Epithelial cell of prostate (primary cell): ENCODE results near the gene MICB.
A peak's percentile ranks its signal among the peaks of the same experiment; 100 is the strongest.
"Not testable (repeated sequence)": the region's sequence is repeated elsewhere in the genome, so short reads cannot be mapped to it uniquely, and the experiment has no call there.

Source experiments
- DNase-seq: peaks from one replicate; pipeline ENCODE4 v3.0.0-alpha.2; 2011; ENCODE audit warnings: low read depth, low spot score
- H3K27ac ChIP-seq: fragments of 450-650 bp; 2 replicates; pipeline ENCODE4 v1.5.1; 2017; ENCODE audit warnings: mild to moderate bottlenecking

The MICB gene

DNA sequence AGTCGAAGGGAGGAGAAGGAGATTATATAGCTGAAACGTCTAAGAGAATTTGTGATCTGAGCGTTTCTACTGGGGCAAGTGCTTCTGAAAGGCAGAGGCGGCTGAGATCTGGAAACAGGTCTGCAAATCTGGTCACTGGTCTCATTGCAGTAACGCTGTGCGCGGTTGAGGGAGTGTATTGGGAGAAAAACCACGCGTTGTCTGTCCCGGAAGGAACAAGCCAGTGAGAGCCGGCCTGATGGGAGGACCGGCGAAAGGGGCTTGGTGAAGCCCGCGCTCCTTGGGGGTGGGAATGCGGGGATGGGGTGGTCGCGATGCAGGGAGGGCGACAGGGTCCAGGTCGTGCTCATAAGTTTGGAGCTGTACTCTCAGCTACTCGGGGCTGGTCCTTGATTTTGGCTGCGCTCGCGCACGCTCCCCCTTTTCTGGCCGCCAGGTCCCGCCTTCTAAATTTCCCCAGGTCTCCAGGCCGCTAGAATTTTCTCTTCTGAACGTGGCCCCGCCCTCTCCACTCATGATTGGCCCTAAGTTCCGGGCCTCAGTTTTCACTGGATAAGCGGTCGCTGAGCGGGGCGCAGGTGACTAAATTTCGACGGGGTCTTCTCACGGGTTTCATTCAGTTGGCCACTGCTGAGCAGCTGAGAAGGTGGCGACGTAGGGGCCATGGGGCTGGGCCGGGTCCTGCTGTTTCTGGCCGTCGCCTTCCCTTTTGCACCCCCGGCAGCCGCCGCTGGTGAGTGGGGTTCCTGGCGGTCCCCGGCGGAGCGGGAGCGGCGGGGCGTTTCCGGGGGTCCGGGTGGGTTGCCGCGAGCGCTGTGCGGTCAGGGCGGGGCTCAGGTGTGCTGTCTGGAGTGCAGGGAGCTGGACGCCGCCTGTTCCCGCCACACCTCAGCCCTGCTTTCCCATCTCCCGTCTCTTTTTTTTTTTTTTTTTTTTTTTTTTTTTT, at the start of gene MICB:
Gene MICB (plus strand): TSS at position 615 of the 946 bp plus-strand sequence. CDS start 49 bp downstream, at position 664.
- H3K27ac ChIP-seq, result peak within 1 kb of the TSS; percentile 31

DNA sequence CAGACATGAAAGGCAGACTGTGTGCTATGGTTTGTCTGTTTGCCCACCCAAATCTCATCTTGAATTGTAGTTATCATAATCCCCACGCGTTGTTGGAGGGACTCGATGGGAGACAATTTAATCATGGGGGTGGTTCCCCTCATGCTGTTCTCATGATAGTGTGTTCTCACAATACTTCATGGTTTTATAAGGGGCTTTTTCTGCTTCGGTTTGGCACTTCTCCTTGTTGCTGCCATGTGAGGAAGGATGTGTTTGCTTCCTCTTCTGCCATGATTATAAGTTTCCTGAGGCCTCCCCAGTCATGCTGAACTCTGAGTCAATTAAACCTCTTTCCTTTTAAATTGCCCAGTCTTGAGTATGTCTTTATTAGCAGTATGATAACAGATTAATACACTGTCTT, 47.2 kb upstream of the MICB start:
- no peak for DNase-seq
- no peak overlapping the region for H3K27ac ChIP-seq

More for the DNA sequence above, at the start of gene MICB:
- DNase-seq, result no peak

DNA sequence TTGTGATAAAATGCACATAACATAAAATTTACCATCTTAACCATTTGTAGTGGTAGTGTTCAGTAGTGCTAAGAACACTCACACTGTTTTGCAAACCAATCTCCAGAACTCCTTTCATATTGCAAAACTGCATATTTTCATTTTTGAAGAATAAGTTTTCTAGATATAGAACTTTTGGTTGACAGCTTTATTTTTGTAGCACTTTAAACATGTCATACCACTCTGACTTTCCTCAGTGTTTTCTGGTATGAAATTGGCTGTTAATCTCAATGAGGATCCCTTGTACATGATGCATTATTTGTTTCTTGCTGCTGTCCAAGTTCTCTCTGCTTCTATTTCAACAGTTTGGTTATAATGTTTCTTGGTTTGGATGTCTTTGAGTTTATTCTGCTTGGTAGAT, 45.1 kb upstream of the MICB start:
- H3K27ac ChIP-seq, result no peak overlapping the region
- DNase-seq, result no peak

DNA sequence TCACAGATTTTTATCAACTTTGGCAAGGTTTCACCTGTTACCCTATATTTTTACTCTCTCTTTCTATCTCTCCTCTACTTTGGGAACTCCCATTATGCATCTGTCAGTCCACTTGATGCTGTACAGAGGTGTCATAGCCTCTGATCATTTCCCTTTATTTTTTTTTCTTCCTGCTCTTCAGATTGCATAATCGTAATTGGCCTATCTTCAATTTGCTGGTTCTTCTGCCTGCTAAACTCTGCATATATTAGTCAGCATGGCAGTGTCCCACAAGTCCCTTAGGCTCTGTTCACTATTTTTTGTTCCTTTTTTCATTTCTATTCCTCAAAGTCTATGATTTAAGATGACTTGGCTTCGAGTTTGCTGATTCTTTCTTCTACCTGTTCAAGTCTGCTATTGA, 44.7 kb upstream of the MICB start:
- no peak for DNase-seq
- H3K27ac ChIP-seq, result no peak overlapping the region

DNA sequence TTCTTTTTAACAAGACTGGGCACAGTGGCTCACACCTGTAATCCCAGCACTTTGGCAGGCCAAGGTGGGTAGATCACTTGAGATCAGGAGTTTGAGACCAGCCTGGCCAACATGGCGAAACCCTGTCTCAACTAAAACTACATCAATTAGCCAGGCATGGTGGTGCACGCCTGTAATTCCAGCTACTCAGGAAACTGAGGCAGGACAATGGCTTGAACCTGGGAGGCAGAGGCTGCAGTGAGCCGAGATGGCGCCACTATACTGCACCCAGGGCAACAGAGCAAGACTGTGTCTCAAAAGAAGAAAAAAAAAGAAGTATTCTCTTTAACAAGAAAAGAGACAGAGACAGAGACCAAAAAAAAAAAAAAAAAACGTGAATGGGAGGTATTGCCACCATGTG, 38.1 kb upstream of the MICB start:
- not testable (repeated sequence) for DNase-seq, H3K27ac ChIP-seq

DNA sequence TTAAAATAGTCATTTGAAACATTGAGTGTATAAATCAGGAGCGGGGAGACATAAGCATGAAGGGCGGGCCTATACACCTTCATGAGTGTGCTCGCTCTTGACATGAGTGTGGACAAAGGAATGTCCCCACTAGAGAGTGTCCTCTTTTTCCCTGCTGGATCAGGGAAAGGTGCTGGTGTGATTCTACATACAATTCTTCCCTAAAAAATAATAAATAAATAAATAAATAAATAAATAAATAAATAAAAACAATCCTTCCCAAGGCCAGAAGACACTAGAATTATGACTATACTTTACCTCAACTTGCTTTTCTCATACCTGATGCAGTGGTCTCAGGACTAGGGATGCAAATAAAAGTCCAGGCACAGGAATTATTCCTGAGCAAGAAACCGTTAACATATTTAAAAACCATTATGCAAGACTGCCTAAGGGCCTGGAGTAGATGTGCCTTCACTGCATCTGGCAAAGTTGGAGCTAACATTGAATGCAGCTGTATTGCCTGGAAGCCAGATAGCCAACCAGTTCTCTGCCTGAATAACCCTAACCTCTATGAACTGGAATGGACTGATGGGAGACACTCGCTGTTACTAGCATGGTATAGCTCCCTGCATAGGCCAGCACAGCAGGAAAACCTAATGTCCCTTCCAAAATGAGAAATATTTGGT, 37.5 kb upstream of the MICB start:
- H3K27ac ChIP-seq, result no peak overlapping the region
- DNase-seq, result no peak

DNA sequence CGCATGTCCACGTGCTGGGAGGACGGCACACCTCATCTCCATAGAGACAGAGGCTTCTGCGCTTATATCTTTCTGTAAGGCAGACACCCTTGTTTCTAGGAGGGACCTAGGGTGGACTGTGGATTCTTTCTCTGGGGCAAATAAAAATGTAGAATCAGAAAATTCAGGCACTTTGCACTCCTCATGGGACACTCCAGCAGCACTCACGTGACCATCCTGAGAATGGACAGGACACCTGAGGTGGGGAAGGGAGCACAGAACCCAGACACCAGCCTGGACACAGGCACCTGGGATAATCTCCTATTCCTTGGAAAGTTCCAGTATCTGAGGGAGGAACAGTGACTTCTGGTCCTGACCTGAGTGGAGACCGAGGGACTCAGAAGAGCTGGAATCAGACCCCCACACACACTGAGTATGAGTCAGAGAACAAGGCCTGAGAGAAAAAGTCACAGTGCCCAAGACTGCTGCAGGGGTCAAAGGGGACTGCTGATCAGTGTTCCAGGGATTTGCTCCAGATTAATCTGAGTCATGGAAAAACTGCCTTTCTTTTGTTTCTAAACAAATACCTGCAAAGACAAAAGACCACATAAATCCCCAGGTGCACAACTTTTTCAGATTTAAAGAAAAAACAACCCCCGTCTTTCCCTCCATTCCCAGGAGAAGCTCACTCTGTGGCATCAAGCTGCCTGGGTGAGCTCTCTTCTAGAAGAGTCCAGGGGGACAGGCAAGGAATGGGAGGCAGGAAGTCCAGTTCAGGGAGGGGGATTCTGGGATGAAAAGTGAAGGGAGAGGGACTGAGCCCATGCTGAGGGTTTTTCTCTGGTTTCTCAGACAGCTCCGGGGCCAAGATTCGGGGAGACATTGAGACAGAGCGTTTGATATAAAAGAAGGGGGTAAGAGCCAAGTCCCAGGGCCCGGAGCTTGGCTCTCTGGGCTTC, 35.6 kb upstream of the MICB start:
- no peak overlapping the region for H3K27ac ChIP-seq
- no peak for DNase-seq

DNA sequence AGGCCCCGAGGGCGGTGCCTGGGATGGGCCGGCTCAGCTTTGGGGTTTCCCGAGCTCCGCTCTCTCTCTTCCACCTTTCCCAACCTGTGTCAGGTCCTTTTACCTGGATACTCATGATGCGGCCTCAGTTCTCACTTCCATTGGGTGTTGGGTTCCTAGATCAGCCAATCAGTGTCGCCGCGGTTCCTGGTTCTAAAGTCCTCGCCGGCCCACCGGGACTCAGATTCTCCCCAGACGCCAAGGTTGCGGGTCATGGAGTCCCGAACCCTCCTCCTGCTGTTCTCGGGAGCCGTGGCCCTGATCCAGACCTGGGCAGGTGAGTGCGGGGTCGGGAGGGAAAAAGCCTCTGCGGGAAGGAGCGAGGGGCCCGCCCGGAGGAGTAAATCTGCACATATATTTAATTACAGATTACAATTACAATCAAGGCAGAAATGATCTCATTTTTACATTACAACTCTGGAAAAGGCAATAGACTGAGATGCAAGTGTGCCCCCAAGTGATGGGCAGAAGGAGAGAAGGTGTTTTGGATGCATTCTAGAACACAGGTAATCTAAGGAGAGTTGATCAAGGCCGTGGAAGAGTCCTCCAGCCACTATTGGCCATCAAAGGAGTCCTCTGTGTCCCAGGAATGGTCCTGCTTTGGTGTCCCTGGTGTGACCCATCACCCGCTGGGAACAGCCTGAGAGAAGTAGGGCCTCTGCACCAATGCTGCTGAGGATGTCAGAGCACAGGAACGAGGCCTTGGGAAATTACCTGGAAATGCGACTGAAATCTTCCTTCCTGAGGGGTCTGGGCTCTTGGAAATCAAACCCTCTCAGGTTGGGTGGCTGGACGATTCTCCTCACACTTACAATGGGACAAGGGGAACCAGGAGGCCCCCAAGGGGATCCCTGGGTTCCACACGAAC, 34.7 kb upstream of the MICB start:
- no peak overlapping the region for H3K27ac ChIP-seq
- DNase-seq, result peak; percentile 61

DNA sequence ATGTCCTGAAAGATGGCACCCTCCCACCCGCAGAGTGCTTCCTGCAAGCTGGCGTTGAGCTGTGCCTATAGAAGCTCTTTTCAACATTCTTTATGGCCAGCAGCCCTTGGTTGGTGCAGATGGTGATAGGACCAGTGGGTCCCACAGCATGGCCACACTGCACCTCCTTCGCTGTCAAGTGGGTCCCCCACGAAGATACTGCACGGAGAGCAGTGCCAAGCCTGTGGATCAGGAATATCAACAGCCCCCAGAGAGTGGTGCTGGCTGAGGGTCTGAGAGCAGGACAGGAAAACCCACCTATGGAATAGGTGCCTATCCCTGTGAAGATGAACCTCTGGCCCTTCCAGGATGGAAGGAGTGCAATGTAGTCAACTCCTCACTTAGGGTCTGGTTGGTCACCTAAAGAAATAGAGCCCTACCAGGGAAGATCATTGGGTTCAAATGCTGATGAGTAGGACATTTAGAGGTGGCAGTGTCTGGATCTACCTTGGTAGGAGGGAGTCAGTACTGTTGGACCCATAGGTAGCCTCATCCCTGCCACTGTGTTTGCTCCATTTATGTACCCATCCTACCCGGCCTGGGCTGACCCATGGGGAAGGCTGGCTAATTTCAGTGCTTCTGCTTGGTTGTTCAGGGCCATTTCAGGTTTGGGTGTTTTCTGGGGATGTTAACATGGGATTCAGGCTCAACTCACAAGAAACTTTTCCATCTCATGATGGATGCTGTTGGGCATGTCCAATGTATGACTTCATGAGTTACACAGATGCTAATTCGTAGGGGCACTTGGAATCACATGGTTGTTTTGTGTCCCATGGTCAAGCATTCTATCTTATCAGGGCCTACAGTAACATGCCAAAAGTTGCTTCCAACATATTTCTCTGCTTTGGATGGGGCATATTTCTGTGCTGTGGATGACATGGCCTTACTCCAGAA, 33.4 kb upstream of the MICB start:
- no peak overlapping the region for H3K27ac ChIP-seq
- DNase-seq, result no peak

DNA sequence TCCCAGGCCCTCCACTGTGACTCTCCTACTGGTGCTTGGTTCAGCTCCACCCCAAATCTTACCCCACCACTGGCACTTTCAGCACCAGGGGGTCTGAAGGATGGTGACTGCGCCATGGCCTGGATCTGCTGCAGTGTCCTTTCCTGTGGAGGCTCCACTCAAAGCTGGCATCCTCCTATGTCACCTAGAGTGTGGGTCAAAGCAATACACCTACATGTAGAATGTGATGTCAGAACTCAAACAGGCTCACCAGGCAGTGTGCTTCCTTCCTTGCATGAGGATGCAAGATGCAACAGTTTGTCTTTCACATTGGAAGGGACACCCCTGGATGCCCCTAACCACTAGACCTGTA, 32.8 kb upstream of the MICB start:
- no peak for DNase-seq
- H3K27ac ChIP-seq, result no peak overlapping the region

DNA sequence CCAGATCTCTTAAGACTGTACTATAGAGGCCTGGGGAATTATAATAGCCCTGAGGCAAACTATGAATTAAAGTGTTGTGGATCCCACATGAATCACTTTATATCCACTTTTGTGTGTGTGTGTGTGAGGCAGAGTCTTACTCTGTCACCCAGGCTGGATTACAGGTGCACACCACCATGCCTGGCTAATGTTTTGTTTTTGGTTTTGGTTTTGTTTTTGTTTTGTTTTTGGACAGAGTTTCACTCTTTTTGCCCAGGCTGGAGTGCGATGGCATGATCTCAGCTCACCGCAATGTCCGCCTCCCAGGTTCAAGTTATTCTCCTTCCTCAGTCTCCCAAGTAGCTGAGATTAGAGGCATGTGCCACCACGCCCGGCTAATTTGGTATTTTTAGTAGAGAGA, 32.2 kb upstream of the MICB start:
- no peak for DNase-seq
- no peak overlapping the region for H3K27ac ChIP-seq

DNA sequence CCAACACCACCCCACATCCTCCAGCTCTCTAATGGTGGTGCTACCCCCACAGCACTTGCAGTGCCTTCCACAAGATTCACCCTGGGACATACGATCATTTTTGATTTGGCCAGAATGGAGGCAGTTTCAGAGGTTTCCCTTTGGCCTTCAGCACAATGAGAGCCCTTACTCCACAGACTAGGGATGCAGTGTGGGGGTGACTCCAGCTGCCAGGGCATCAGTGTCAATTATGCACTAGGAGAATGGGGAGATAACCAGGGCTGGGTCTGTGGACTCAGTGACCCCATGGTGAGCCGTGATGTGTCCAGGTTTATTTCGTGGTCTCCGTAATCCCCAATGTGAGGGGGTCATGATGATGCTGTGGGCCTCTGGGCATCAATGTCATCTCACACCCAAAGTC, 31.5 kb upstream of the MICB start:
- no peak for DNase-seq
- no peak overlapping the region for H3K27ac ChIP-seq

DNA sequence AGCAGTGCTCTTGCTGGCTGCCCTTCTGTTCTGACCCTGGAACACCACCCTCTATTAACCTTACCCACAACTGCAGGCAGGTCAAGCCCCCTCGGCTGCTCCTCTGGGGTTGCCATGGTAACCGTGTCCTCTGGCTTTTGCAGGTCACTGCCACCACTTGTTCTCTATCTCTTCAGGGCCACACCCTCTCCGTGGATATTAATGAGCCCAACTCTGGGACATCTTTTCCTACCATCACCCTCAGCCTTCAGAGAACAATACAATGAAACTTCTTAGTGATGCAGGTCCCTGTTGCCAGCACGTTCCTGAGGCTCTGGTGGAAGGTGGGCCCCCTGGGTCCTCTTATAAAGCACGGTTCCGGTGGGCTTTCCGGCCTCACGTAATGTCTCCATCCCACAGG, 30.8 kb upstream of the MICB start:
- DNase-seq, result no peak
- H3K27ac ChIP-seq, result no peak overlapping the region

DNA sequence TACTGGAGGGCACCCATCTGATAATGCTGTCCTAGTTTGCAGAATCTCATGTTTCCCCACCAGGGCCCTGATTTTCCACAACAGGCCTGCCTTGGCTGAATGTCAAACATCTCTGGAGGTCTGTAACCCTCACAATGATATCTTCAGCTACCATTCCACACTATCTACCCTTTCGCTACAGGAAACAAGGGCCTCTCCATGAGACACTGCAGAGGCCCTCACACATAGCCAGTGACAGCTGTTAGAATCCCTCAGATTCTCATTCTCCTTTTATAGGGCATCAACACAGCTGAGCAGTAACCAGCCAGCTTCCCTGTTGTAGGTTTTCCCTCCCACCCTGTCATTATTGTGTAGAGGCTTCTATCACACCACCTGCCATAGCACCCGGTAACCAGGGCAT, 29.6 kb upstream of the MICB start:
- no peak for DNase-seq
- H3K27ac ChIP-seq, result no peak overlapping the region

DNA sequence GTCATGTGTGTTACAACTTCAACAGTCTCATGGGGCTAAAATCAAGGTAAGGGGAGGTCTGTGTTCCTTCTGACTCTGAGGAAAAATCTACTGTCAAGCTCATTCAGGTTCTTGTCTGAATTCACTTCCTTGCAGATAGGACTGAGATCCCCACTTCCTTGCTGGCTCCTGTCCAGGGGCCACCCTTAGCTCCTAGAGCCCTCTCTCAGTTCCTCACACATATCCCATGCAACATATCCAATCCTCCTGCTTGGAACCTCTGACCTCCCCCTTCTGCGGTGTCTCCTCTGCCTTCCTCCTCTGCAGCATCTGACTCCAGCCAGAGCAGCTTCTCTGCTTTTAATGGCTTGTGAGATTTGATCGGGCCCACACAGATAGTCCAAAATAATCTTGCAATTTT, 27.1 kb upstream of the MICB start:
- no peak overlapping the region for H3K27ac ChIP-seq
- DNase-seq, result no peak

DNA sequence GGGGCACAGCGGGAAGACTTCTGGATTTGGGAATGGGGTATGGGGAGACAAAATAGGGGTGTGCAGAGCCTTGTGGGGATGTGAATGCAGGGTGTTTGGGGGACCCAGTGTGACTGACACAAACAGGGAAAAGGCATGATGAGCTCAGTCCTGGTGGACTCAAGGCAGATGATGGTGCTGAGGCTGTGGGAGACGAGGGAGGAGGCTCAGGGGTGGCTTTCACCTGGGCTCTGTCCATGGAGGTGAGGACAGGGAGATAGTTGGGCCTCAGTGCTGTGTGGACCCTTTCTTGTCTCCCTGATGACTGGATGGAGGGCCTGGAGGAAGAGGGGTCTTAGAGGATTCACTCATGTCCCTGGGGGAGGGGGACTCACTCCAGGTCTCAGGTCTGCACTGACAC, 26.2 kb upstream of the MICB start:
- DNase-seq, result no peak
- no peak overlapping the region for H3K27ac ChIP-seq

DNA sequence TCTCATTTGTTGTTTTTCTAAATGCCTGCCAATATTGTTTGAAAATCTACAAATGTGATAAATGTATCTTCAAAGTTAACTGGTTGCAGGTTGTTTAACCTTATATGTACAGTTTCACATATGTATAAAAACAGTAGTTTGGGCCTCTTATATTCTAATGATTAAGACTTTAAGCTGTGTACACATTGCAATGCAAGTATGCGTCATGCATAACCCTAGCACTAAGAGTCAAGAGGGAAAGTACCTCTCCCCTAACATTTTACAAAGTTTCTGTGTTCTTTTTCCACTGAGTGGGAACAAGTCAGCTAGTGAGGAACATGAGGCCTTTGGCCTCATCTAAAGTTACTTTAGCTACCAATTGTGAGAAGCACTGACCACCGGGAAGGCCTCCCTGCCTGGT, 25.7 kb upstream of the MICB start:
- no peak overlapping the region for H3K27ac ChIP-seq
- DNase-seq, result no peak

DNA sequence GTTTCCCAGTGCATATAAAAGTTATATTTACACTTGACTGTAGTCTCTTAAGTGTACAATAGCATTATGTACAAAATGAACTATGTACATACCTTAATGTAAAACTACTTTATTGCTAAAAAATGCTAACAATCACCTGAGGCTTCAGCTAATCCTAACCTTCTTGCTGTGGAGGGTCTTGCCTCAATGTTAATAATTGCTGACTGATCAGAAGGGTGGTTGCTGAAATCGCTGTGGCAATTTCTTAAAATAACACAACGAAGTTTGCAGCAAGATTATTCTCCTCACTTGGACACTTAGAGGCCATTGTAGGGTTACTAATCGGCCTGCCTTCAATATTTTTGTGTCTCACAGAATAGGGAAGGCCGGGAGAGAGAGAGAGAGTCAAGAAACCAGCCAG, 24.7 kb upstream of the MICB start:
- no peak for DNase-seq
- no peak overlapping the region for H3K27ac ChIP-seq
